Thyroid gland (tissue), 4 donors: ENCODE data around the gene ESYT2.

Experiments used
- CTCF ChIP-seq, 6 experiments: fragments of 200-600 bp in 3 of 6; fragments of 450-650 bp in 3 of 6; sonication (generic) in 3 of 6; IDR thresholded peaks; one replicate each; pipeline ENCODE4 v1.5.1; 2016 to 2019; ENCODE audit warnings: antibody characterized with exemption in 6 of 6, mild to moderate bottlenecking in 2 of 6, inconsistent platforms in 1 of 6, moderate library complexity in 1 of 6
- POLR2A ChIP-seq, 2 donors: fragments of 450-650 bp; IDR thresholded peaks; one replicate each; pipeline ENCODE4 v1.6.1; 2017; ENCODE audit warnings: antibody characterized with exemption in 2 of 2, mild to moderate bottlenecking in 2 of 2, moderate library complexity in 1 of 2

- TF ChIP-seq CTCF (IDR thresholded peaks at IDR 0.05), result no peak
- no peak for TF ChIP-seq POLR2A (IDR thresholded peaks at IDR 0.05)
Observed at GRCh38 chr7:158860394-158860793, 31.1 kb upstream of the ESYT2 start.
